SKM-1 (cell line): ENCODE results near the gene PRKACA.

Experiments used
- DNase-seq: peaks from one replicate; lab custom pipeline; 2025; ENCODE audit not compliant: unreplicated experiment; lab: John Stamatoyannopoulos, UW

Gene PRKACA

DNA sequence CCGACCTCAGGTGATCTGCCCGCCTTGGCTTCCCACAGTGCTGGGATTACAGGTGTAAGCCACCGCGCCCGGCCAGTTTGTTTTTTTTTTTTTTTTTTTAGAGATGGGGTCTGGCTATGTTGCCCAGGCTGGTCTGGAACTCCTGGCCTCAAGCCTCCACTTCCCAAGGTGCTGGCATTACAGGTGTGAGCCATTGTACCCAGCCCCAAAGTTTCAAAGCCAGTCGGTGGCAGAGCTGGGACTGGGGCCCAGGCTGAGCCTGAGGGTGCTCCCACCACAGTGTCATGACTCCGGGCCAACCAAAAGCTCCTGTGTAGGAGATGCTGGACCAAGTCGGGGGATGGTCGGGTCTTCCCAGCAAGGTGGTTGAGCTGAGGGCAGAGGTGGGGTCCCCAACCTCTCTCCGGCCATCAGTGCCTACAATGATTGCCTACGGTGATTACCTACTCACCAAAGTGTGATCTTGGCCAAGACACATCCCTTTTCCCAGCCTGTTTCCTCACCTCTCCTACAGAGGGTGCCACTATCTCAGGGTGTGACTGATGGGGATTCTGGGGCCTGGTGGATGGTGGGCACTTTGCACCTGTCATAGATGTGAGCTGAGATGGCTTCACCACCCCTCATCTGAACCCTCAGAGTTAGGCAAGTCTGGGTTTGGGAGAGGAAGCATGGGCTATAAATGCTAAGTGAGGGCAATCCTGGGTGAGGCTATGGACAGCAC lies 21.1 kb downstream of the PRKACA start:
- DNase-seq, result no peak

DNA sequence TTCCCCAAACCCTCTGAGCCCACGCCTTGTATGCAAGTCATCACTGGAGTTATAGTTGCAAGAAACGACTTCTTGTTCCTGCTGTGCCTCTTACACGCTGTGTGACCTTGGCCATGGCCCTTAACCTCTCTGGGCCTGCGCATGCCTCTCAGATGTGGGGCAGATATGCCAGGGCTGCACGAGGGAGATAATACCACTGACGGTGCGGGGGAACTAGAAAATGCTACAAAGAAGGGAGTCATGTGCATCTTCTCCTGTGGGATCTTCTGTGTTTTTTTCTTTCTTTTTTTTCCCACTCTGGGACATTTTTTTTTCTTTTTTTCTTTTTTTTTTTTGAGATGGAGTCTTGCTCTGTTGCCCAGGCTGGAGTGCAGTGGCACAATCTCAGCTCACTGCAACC lies 22.7 kb downstream of the PRKACA start:
- no peak for DNase-seq

DNA sequence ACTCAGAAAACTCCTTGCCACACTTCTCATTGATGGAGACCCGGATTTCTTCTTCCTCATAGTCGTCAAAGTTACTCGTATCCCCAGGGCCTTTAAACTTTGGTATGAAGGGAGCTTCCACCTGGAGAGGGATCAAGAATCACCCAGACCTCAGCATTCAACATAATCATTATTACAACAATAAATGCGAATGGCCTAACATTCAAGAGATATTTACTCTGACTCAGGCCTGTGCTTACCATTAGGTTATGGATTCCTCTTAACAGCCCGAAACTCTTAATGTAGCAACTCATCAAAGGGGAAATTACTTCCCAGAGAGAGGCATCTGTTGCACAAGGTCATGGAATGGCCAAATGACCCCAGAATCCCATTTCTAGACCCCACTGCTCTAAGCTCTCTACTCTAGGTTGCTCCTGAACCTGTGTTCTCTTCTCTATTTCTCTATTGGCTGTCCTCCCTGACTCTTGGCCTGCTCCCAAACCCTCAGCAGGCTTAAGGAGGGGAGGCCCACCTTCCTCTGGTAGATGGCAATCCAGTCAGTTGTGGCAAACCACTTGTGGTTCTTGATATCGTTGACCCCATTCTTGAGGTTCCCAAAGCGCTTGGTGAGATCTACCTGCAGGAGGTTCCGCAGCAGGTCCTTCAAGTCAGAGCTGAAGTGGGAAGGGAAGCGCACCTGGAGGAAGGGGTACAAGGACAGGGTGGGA lies 24.3 kb downstream of the PRKACA start:
- DNase-seq, result no peak

DNA sequence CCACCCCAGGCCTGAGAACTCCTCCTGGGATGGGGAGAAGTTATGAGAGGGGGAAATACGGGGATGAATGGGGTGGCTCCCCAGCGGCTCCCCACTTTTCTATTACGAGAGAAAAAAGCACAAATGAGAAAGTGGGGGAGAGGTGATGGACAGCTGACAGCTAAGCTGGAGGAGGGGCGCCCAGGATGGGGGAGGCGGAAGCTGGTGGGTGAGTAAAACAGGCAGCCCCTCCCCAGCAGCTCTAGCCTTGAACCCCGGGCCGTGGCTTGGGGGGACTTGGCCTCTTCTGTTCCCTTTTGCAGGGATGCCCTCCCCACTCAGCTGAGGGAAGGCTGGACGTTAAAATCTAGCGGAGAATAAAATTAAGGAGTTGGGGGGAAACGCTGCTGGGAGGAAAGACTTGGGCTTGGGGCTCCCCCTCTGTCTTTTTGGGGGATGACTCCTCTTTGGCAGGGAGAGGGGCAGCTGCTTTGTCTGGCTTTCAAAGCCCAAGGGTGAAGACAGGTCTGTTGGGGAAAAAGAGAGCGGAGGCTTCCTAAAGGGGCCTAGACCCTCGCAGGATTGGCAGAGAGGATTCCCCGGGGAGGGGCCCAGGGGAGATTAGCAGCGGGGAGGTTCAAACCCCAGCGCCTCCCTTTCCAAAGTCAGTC lies 25.6 kb downstream of the PRKACA start:
- DNase-seq, result no peak

DNA sequence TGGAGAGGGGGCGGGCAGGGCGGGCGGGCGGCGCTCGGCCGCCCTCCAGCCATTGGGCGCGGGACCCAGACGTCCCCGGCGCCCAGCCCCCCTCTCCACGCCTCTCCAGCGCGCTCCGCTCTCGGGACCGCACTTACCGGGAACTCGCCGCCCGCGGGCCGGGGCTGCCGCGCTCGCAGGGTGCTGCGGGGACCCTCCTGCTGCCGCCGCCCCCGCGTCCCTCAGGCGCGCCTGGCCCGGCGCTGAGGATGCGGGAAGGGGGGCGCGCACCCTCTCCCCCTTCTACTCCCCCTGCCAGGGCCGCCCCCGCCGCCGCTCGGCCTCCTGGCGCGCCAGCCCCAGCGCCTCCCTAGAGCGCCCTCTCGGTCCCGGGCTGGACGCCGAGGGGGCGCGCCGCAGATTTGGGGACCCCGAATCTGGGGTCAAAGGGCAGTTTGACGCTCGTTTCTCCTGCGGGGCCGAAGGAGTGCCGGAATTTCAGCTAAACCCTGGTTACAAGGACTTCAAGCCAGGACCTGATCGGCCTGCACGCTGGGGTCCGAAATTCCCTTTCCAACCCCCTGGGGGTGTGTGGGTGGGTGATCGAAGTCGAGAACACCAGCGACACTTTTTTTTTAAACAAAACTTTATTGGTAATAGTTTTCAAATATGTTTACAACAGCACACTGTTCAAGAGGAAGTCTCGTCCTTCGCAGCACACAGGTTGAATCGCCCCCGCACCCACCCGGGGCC lies 26.3 kb downstream of the PRKACA start:
- peak; percentile 14 for DNase-seq

DNA sequence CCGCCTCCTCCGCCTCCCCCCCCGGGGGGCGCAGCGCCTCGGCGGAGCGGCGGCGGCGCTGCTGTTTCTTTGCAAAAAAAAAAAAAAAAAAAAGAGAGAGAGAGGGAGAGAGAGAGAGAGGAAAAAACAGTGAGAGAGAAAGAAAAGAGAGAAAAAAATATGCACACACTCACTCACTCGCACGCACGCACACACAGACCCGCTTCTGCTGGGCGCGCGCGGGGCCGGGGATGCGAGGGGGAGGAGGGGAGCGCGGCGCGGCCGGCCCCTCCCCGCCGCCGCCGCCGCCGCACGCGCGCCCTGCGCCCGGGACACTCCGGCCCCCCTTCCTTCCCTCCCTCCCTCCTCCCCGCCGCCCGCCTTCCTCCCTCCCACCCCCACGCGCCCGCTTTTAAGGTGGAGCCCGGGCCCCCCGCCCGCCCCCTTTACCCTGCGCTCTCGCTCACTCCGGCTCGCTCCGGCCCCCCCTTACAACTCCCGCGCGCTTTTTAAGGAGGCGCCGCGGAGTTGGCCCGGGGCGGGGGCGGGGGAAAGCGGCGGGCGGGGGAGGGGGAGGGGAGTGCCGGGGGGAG lies 27.0 kb downstream of the PRKACA start, which contains the start of gene SAMD1:
TSS of gene SAMD1 (minus strand) at position 243 of the 572 bp plus-strand sequence.
- peak; percentile 66 for DNase-seq

DNA sequence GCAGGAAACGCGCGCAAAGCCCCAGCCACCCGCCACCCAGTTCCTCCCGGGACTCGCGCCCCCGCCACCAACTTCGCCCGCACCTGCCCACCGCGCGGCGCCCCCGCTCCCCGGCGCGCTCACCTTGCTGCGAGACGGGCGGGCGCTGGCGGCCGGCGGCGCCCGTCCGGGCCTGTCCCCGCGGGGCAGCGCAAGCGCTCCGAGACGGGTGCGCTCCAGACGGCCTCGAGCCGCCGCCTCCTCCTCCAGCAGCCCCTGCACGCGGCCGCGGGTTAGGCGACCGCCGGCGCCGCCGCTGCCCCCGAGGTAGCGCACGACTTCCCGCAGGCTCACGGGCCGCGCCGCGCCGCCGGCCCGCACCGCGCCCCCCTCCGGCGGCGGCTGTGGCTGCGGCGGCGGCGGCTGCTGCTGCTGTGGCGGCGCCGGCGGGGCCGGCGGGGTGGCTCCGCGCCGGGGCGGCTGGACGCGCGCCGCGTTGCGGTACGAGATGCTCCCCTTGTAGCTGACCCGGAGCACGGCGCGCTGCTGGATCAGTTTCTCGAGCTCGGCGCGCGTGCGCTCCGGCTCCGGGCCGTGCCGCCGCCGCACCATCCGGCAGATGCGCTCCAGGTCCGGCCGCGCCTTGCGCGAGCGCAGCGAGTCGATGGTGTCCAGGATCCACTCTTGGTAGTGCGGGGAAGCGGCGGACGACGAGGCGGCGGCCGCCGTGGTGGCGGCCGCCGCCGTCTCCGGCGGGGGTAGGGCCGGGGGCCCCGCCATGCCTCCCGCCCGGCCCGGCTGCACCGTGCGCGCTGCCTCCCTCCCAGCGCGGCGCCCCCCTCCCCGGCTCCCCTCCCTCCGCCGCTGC lies 27.7 kb downstream of the PRKACA start:
- DNase-seq, result no peak

DNA sequence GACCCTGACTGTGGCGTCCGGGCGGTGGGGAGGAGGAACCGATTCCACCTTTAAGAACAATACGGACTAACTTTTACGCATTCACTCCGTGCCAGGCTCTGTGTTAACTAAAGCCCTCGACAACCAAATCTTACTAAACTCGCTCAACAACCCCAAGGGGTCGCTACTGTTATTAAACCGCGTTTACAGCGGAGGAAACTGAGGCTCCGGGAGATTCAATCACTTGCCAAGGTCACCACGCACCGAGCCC lies 28.2 kb downstream of the PRKACA start:
- DNase-seq, result no peak

DNA sequence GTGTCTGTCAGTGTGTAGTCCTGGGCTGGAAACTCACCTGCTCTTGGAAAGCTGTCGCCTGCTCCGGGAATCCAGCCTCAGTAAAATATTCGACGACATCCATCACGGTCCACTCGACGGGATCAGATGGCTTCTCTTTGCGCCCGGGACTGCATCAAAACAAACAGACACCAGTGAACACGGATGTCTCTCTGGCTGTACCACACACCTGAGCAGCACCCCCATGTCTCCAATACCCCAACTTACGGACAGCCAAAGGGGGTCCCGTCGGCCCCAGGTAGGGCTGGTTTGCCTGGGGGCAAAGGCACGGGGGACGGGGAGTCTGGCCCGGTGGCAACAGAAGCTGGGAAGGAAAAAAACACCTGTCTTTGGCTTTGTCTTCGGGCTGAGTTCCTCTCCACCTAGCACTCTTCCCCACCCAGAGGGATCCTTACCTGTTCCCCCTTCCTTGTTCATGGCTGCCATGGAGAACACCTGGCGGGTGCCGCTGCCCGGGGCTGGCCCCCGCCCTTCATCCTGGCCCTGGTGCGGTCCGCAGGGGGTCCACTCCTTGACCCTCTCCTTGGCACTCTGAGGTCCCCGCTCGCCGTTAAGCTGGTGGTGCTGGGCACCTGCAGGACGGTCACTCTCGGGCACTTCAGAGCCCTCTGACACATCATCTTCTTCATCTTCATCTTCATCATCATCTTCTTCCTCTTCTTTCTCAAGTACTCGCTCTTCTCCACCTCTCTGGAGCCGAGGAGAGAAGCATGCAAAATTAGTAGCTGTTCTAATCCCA lies 28.7 kb downstream of the PRKACA start:
- no peak for DNase-seq

DNA sequence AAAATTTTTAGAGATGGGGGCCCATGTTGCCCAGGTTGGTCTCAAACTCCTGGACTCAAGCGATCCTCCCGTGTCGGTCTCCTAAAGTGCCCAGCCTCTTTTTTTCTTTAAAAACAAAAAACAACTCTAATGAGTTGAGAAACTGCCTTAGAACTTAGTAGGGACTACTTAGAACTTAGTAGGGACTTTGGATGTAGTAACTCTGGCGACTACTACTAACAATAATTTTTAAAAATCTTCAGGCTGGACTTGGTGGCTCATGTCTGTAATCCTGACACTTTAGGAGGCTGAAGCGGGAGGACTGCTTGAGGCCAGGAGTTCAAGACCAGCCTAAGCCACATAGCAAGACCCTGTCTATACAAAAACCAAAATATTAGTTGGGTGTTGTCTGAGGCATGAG lies 31.5 kb downstream of the PRKACA start:
- no peak for DNase-seq

DNA sequence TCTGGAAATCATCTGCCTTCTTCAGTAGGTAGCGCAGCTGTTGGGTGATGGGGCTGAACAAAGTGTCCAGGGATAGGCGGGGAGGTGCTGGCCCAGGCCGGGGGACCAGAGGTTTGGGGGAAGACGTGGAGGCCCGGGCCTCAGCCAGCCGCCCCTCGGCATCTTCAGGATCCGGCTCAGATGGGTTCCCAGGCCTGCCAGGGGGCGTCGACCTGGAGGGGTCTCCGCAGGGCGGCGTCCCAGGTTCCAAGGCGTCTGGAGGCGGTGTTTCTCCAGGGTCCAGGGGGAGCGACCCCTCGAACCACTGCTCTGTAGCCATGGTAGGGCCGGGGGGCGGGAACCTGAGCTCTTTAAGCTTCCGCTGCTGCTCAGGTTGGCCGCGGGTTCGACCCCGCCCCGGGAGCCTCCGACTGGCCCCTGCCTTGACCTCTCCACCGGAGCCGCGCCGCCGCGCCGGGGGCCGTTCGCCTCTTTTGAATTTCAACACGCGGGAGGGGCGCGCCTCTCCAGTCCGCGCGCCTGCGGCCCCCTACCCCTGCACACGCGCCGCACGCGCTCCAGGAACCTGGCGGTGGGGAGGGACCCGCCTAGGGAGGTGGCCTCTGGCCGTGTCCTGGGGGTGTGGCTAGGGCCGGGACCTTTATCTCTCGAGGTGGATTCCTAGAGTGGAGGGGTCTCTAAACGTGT lies 32.1 kb downstream of the PRKACA start, which contains the start of gene C19orf67:
TSS of gene C19orf67 (minus strand) at position 475 of the 687 bp plus-strand sequence. CDS start at position 319, 156 bp downstream.
- DNase-seq, result no peak

DNA sequence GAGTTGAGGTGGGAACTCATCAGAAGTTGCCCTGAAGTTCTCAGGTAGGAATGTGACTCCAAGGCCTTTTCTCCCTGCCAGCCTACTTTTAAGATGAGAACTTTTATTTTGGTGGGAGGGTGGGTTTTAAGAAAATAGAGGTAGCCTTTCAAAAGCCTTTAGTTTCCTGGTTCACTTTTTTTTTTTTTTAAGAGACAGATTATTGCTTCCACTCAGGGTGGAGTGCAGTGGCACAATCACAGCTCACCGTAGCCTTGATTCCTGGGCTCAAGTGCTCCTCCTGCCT lies 34.9 kb downstream of the PRKACA start:
- no peak for DNase-seq

DNA sequence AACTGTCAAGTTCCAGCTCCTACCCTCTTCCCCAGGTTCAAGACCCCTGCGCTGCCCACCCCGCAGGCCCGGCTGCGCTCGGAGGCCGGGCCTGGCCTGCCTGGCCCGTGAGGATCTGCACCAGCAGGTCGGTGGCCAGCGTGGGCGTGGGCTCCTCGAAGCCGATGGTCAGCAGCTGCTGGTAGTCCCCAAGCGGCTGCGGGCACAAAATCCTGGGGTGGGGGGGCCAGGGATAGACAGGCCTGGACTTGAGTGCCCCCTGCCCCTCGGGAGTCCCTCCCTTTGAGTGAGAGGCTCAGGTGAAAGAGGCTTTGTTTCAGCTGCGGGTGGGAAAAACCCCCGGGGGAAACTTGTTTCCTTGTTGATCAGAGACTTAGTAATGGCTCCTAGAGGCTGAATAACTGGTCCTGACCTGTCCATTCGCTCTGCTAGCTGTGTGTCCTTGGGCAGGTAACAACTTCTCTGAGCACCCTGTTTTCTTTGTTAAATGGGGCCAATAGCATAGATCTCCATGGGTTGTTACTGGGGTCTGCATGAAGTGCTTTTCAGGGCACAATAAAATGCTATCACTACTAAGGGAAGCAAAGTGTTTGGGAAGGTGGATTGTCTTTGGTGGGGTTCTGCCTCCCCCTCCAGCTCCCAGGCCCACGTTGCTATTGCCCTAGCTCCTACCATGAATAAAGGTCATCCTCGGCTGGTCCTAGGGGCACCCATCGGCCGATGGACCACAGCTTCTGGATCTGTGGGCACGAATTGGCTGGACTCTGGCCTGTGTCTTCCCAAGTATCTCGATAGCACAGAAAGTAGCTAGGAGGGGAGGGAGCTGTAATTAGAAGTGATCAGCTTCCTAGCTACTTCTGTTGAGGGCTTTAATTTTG lies 35.5 kb downstream of the PRKACA start:
- DNase-seq, result no peak

DNA sequence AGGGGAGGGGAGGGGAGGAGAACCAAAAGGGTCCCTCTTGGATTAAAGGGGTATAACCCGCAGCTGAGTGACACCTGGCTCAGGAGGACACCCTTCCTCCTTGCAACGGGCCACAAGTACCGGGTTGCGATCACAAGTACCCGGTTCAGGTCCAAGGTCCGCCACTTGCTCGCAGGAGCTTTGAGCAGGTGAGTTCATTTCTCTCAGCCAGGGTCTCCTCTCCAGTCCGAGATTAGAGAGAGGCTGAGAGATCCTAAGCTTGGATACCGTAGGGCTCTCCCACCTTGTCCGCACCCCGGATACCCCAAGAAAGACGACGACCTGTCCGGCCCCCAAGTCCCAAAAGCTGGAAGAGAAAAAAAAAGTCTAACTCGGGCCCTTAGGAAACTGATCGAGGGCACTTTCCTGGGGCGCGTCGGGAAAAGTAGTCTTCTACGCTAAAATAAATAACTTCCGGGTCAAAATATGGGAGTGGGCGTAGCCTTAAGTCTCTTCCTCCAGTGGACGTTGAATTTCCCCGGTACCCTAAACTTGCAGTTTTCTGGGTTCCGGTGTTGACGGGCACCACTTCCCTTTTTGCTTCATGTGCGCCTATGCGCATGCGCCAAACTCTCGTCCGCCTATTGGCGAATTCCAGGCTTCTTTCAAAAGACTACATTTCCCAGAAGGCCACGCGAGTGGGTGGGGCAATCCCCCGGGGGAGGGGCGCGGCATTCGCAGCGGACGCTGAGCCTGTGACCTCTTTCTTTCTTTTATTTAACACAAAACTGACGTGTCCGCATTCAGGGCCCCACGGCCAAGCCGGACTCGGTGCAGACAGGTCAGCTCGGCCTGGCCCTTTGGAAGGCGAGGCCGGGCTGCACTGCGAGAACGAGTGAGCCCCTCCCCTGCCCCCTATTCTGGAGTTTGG lies 36.4 kb downstream of the PRKACA start:
- DNase-seq, result peak; percentile 99

DNA sequence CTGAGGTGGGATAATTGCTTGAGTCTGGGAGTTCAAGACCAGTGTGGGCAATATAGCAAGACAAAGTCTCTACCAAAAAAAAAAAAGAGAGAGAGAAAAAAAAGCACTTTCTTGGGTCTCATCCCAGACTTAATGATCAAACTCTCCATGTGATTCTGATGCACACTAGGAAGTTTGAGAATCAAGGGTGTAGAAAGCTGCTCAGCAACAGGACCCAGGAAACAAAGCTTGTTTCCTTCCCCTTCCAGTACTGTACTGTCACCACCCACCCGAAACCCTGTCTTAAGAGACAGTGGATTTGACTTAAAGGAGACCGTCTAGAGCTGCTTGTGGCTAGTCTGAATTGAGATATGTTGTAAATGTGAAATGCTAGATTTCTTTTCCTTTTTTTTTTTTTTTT lies 39.2 kb downstream of the PRKACA start:
- DNase-seq, result no peak

DNA sequence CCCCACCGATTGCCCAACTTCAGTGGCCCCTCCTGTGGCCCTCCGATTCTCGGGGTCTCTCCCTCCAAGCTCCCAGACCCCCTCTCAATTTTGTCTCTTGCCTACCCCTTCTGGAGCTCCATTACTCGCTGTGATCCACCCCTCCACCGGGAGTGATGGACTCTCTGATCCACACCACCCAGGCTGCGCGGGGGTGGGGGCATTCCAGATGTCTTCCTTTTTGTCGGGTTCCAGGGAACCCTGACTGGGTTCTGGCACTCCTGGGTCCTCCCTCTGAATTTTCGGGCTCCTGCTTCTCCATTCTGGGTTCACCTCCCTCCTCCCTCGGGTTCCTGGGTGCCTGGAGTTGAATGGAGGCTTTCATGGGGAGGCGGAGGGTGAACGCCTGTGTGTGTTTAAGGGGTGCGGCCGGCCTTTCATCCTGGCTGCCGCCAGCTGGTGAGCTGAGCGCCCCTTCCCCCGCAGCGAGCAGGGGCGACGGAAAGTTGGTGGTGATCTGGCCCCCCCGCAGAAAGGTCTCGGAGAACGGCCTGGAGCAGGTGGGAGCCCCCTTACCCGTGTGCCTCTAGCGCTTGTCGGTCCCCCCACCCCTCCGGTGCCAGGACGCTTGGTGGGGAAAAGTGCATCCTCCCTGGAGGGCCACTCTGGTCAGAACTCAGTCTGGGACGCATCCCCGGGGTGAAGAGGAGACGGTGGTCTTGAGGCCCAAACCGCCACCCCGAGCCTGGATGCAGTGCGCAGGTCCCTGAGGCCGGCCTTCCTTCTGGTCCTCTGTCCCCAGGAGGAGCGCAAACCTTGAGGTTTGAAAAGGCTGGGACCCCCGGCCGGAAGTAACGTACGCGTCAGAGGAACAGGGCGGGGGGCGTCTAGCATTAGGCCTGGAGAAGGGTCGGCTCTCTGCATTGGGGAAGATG lies 43.4 kb downstream of the PRKACA start:
- peak; percentile 49 for DNase-seq
